Keratinocyte (primary cell): ENCODE measurements around the gene GALNT9. TPM values are rescaled to one million over a fixed set of nuclear protein-coding genes. Genes with fewer than 3 reads are reported as not detected.

ENCODE experiments used
- DNase-seq: peaks from one replicate; pipeline ENCODE4 v3.0.0-alpha.2; 2011; ENCODE audit warnings: low read depth, missing footprints, low spot score
- FAIRE-seq: peaks from 2 replicates; lab custom pipeline; 2011; peaks lifted over from hg19 to GRCh38; lab: Jason Lieb, UNC
- H2AFZ ChIP-seq: 2 replicates; pipeline ENCODE4 v1.6.0; 2012; ENCODE audit warnings: low read length, control low read depth, inconsistent platforms; ENCODE audit not compliant: control insufficient read depth
- H3K27ac ChIP-seq: 2 replicates; pipeline ENCODE4 v1.5.1; 2011; ENCODE audit warnings: low read length; ENCODE audit not compliant: control insufficient read depth, insufficient read depth
- H3K27me3 ChIP-seq: 3 replicates; pipeline ENCODE4 v1.6.0; 2011; ENCODE audit warnings: low read length; ENCODE audit not compliant: control insufficient read depth, insufficient read depth; ENCODE audit errors: extremely low read depth
- H3K36me3 ChIP-seq, 2 experiments: 2 replicates in 1 of 2; 3 replicates in 1 of 2; pipeline ENCODE4 v1.5.1; 2011; ENCODE audit warnings: low read length in 2 of 2, mild to moderate bottlenecking in 1 of 2; ENCODE audit not compliant: control insufficient read depth in 2 of 2, insufficient read depth in 2 of 2; ENCODE audit errors: extremely low read depth in 1 of 2
- H3K4me1 ChIP-seq: 3 replicates; pipeline ENCODE4 v1.5.1; 2011; ENCODE audit warnings: low read length; ENCODE audit not compliant: control insufficient read depth, insufficient read depth; ENCODE audit errors: extremely low read depth
- H3K4me2 ChIP-seq: 3 replicates; pipeline ENCODE4 v1.6.0; 2011; ENCODE audit warnings: low read depth, low read length; ENCODE audit not compliant: control insufficient read depth, insufficient read depth; ENCODE audit errors: extremely low read depth
- H3K4me3 ChIP-seq, 3 experiments: fragments of 200-600 bp in 1 of 3; sonication (generic) in 1 of 3; 2 replicates in 2 of 3; 3 replicates in 1 of 3; pipeline ENCODE4 v1.5.1; 2011 to 2016; ENCODE audit warnings: low read length in 3 of 3, mild to moderate bottlenecking in 3 of 3, control low read depth in 2 of 3, inconsistent platforms in 1 of 3, low read depth in 1 of 3, mixed read lengths in 1 of 3, mixed run types in 1 of 3, moderate library complexity in 1 of 3; ENCODE audit not compliant: control insufficient read depth in 2 of 3, insufficient read depth in 2 of 3; ENCODE audit errors: extremely low read depth in 1 of 3
- H3K79me2 ChIP-seq: 2 replicates; pipeline ENCODE4 v1.6.0; 2012; ENCODE audit warnings: low read length; ENCODE audit not compliant: control insufficient read depth, insufficient read depth
- H3K9ac ChIP-seq: 3 replicates; pipeline ENCODE4 v1.6.0; 2011; ENCODE audit warnings: low read length; ENCODE audit not compliant: control insufficient read depth, insufficient read depth; ENCODE audit errors: extremely low read depth
- H3K9me1 ChIP-seq: 3 replicates; pipeline ENCODE4 v1.6.0; 2011; ENCODE audit warnings: low read length; ENCODE audit not compliant: control insufficient read depth, insufficient read depth; ENCODE audit errors: extremely low read depth
- H3K9me3 ChIP-seq: 2 replicates; pipeline ENCODE4 v1.5.1; 2012; ENCODE audit warnings: low read depth, low read length; ENCODE audit not compliant: control insufficient read depth
- H4K20me1 ChIP-seq: 3 replicates; pipeline ENCODE4 v1.6.0; 2011; ENCODE audit warnings: low read length; ENCODE audit not compliant: control insufficient read depth, insufficient read depth; ENCODE audit errors: extremely low read depth
- CTCF ChIP-seq, 3 experiments: IDR thresholded peaks in 1 of 3; conservative IDR thresholded peaks in 1 of 3; optimal IDR thresholded peaks in 1 of 3; 2 replicates in 2 of 3; 3 replicates in 1 of 3; pipeline versions ENCODE3 to v1.5.1; 2011; ENCODE audit warnings: low read length in 3 of 3, mild to moderate bottlenecking in 3 of 3, moderate library complexity in 2 of 3, control low read depth in 1 of 3, inconsistent platforms in 1 of 3; ENCODE audit not compliant: insufficient read depth in 2 of 3; ENCODE audit errors: extremely low read depth in 1 of 3
- EZH2 ChIP-seq: IDR thresholded peaks from one replicate; pipeline ENCODE4 v1.6.1; 2012; ENCODE audit warnings: inconsistent platforms, mild to moderate bottlenecking, low read length, moderate library complexity
- dilution Hi-C: fragments of 300-500 bp; cut with MboI; formaldehyde crosslinking; loops from one replicate; pipeline ENCODE4 v1.7.0; 2020; ENCODE audit warnings: low sequenced_read_pairs; ENCODE audit not compliant: extremely low pct_ligation_motif_present
- polyA plus RNA-seq, 5 experiments: library from polyadenylated mRNA; depleted of rRNA in 3 of 5; stranded (reverse) in 3 of 5; stranded (forward) in 1 of 5; unstranded in 1 of 5; fragments of >200 nt; gene quantifications; 1 replicate in 1 of 5; 2 replicates in 3 of 5; 3 replicates in 1 of 5; pipeline versions ENCODE4 v1.2.1 to v1.2.3, GENCODE V29; 2011 to 2012; ENCODE audit warnings: missing spikeins in 2 of 5, low read depth in 1 of 5, low replicate concordance in 1 of 5

Gene GALNT9
- polyA plus RNA-seq, 1 donor (not counting 4 experiments of a cell fraction or from before 2014, with no cell fraction given): not detected

- no peak for FAIRE-seq
- H3K36me3 ChIP-seq: no peaks in the 10 kb centered on the region
- no peaks in the 10 kb centered on the region for H3K4me1 ChIP-seq
- H3K4me3 ChIP-seq: no peak overlapping the region
- DNase-seq: no peak
- no peaks in the 10 kb centered on the region for H3K79me2 ChIP-seq
- no peak overlapping the region for H3K4me2 ChIP-seq
- no peaks in the 10 kb centered on the region for H3K9me1 ChIP-seq
- peaks cover 11% of the 10 kb centered on the region for H3K27me3 ChIP-seq
- dilution Hi-C loops: no loop called here
- H4K20me1 ChIP-seq: no peaks in the 10 kb centered on the region
- no peak overlapping the region for H3K27ac ChIP-seq
- no peak overlapping the region for H3K9ac ChIP-seq
- no peak for TF ChIP-seq EZH2
- TF ChIP-seq CTCF (optimal IDR thresholded peaks at IDR 0.05 in 1 of 3, IDR thresholded peaks at IDR 0.05 in 1 of 3, conservative IDR thresholded peaks at IDR 0.05 in 1 of 3; ENCODE audit: extremely low read depth in 1 of 3, insufficient read depth in 2 of 3, low read length in 3 of 3): no peak
- peaks cover 6% of the 10 kb centered on the region for H3K9me3 ChIP-seq
- H2AFZ ChIP-seq: no peak overlapping the region
Measured at GRCh38 chr12:132271755-132272092, 57.7 kb downstream of the GALNT9 start.

GRCh38 chr12:132270969-132271754, 58.2 kb downstream of the GALNT9 start:
- no peaks in the 10 kb centered on the region for H4K20me1 ChIP-seq
- H3K9me1 ChIP-seq: no peaks in the 10 kb centered on the region
- no peak overlapping the region for H3K27ac ChIP-seq
- no peaks in the 10 kb centered on the region for H3K79me2 ChIP-seq
- H3K27me3 ChIP-seq: peaks cover 7% of the 10 kb centered on the region
- DNase-seq (no peak), FAIRE-seq (no peak)
- H3K4me2 ChIP-seq: no peak overlapping the region
- no peaks in the 10 kb centered on the region for H3K4me1 ChIP-seq
- no peak for TF ChIP-seq CTCF (optimal IDR thresholded peaks at IDR 0.05 in 1 of 3, IDR thresholded peaks at IDR 0.05 in 1 of 3, conservative IDR thresholded peaks at IDR 0.05 in 1 of 3; ENCODE audit: extremely low read depth in 1 of 3, insufficient read depth in 2 of 3, low read length in 3 of 3)
- no peak for TF ChIP-seq EZH2
- dilution Hi-C loops: no loop called here
- H3K9me3 ChIP-seq: peaks cover 6% of the 10 kb centered on the region
- no peak overlapping the region for H2AFZ ChIP-seq
- no peaks in the 10 kb centered on the region for H3K36me3 ChIP-seq
- H3K4me3 ChIP-seq: no peak overlapping the region
- no peak overlapping the region for H3K9ac ChIP-seq
